GM12892 (cell line): ENCODE data around the gene LYL1. TPM values are rescaled to one million over a fixed set of nuclear protein-coding genes. Genes with fewer than 3 reads are reported as not detected.
A peak's percentile ranks its signal among the peaks of the same experiment; 100 is the strongest.
"Not testable (repeated sequence)": the region's sequence is repeated elsewhere in the genome, so short reads cannot be mapped to it uniquely, and the experiment has no call there.

Source experiments
- DNase-seq: peaks from one replicate; pipeline ENCODE4 v3.0.0; 2011; ENCODE audit not compliant: insufficient read length
- FAIRE-seq: peaks from 2 replicates; lab custom pipeline; 2011; peaks lifted over from hg19 to GRCh38; lab: Jason Lieb, UNC
- POLR2A ChIP-seq: IDR thresholded peaks from 2 replicates; pipeline ENCODE4 v1.6.1; 2011; ENCODE audit warnings: low read depth, low read length, control low read depth
- POLR2AphosphoS5 ChIP-seq: IDR thresholded peaks from 2 replicates; pipeline ENCODE4 v1.6.1; 2011; ENCODE audit warnings: low read depth, low read length, control low read depth
- TAF1 ChIP-seq: IDR thresholded peaks from 2 replicates; pipeline ENCODE4 v1.6.1; 2011; ENCODE audit warnings: low read depth, mild to moderate bottlenecking, control low read depth, low read length, borderline replicate concordance
- polyA plus RNA-seq: library from polyadenylated mRNA; unstranded; fragments of >200 nt; gene quantifications from one replicate; pipeline ENCODE4 v1.2.1, GENCODE V29; 2012; ENCODE audit warnings: missing spikeins, inconsistent platforms; ENCODE audit not compliant: missing spikeins

The LYL1 gene
- 1.2 TPM for polyA plus RNA-seq

- TF ChIP-seq POLR2A: peak; percentile 46; the same call in 1 of the 2 replicates
- no peak; the same call in none of the 2 replicates for TF ChIP-seq POLR2AphosphoS5
- DNase-seq: peak; percentile 78
- FAIRE-seq: peak; percentile 90
Observed at GRCh38 chr19:13102666-13103580, at the start of gene LYL1. Gene LYL1 (minus strand): TSS chr19:13102858. CDS start chr19:13101171, 1,687 bp downstream.

- TF ChIP-seq TAF1 (no peak; the same call in 1 of the 2 replicates), POLR2A (peak; percentile 54; the same call in 1 of the 2 replicates)
- DNase-seq (peak; percentile 83), FAIRE-seq (peak; percentile 79)
Observed at GRCh38 chr19:13151605-13152355, 49.1 kb upstream of the LYL1 start.

- FAIRE-seq: peak; percentile 76
- DNase-seq: no peak
- TF ChIP-seq TAF1 (no peak), POLR2AphosphoS5 (no peak; the same call in 1 of the 2 replicates), POLR2A (peak; percentile 40; the same call in 1 of the 2 replicates)
Observed at GRCh38 chr19:13150931-13151604, 48.4 kb upstream of the LYL1 start.

- FAIRE-seq (peak; percentile 94), DNase-seq (peak; percentile 91)
- TF ChIP-seq POLR2A (no peak; the same call in 1 of the 2 replicates), TAF1 (0 out of 2 replicates have a peak, but pooled peaks have one; percentile 26), POLR2AphosphoS5 (no peak; the same call in 1 of the 2 replicates)
Observed at GRCh38 chr19:13150187-13150930, 47.7 kb upstream of the LYL1 start, which contains the start of the genes IER2 and STX10. Gene IER2 (plus strand): TSS chr19:13150411. CDS start chr19:13153187, 2,776 bp downstream. Gene STX10 (minus strand): TSS chr19:13150375. CDS start chr19:13150173, 202 bp downstream.

GRCh38 chr19:13149628-13150186 lies 47.0 kb upstream of the LYL1 start:
- DNase-seq (no peak), FAIRE-seq (no peak)
- TF ChIP-seq TAF1 (no peak), POLR2A (no peak)

GRCh38 chr19:13149173-13149627 lies 46.5 kb upstream of the LYL1 start:
- not testable (repeated sequence) for DNase-seq, FAIRE-seq

- TF ChIP-seq POLR2A: no peak
- no peak for TF ChIP-seq TAF1
- TF ChIP-seq POLR2AphosphoS5: no peak
- FAIRE-seq (no peak), DNase-seq (no peak)
Observed at GRCh38 chr19:13146763-13147563, 44.3 kb upstream of the LYL1 start.

- DNase-seq (no peak), FAIRE-seq (no peak)
- TF ChIP-seq POLR2A (no peak), POLR2AphosphoS5 (no peak), TAF1 (no peak)
Observed at GRCh38 chr19:13139633-13140311, 37.1 kb upstream of the LYL1 start.

GRCh38 chr19:13138916-13139198 lies 36.2 kb upstream of the LYL1 start:
- DNase-seq (no peak), FAIRE-seq (no peak)
- TF ChIP-seq POLR2A (no peak), POLR2AphosphoS5 (no peak), TAF1 (no peak)
